ENCODE results near the gene SORCS2. TPM values are rescaled to one million over a fixed set of nuclear protein-coding genes. Genes with fewer than 3 reads are reported as not detected.

The SORCS2 gene
- total RNA-seq, 5 donors from 2014 or later (not counting 1 experiment from before 2014, with no cell fraction given) = 0.22 TPM; not detected in 4

GRCh38 chr4:7485096-7485495 lies 292.8 kb downstream of the SORCS2 start:
- Mint-ChIP-seq H3K27me3 (peaks cover 7 to 16% of the 10 kb centered on the region in 2 donors), H3K27ac (no peak overlapping the region), H3K4me1 (no peaks in the 10 kb centered on the region), H3K4me3 (no peak overlapping the region), H3K36me3 (no peaks in the 10 kb centered on the region), H3K9me3 (no peaks in the 10 kb centered on the region)
- ATAC-seq (replicated peaks in 1 of 4) (no peak), DNase-seq (no peak)
- ChIA-PET CTCF (no interaction called here), POLR2A (no interaction called here)
- H3K27ac ChIP-seq (ENCODE audit: low read length) = no peak overlapping the region
- WGBS (ENCODE audit: insufficient coverage) = 63% methylated on average over 5 of the region's 7 CpGs
- peaks cover 0 to 26% of the 10 kb centered on the region in 2 experiments for H3K27me3 ChIP-seq (replicated peaks in 1 of 2; ENCODE audit: control insufficient read depth in 2 of 2, extremely low read depth in 1 of 2, insufficient read depth in 2 of 2, low read length in 1 of 2)
- H3K36me3 ChIP-seq (ENCODE audit: control insufficient read depth in 2 of 2, extremely low read depth in 1 of 2, insufficient read depth in 1 of 2, low read length in 1 of 2) = no peaks in the 10 kb centered on the region
- no peak overlapping the region for H3K4me3 ChIP-seq (ENCODE audit: control insufficient read depth in 1 of 2, extremely low read depth in 1 of 2, low read length in 1 of 2)
- H3K9me3 ChIP-seq = no peaks in the 10 kb centered on the region
- H3K4me1 ChIP-seq (ENCODE audit: control insufficient read depth in 1 of 2, extremely low read depth in 1 of 2, insufficient read depth in 2 of 2, low read length in 2 of 2) = no peaks in the 10 kb centered on the region

GRCh38 chr4:7486101-7486500 lies 293.8 kb downstream of the SORCS2 start:
- no peaks in the 10 kb centered on the region for H3K4me1 ChIP-seq (ENCODE audit: control insufficient read depth in 1 of 2, extremely low read depth in 1 of 2, insufficient read depth in 2 of 2, low read length in 2 of 2)
- H3K36me3 ChIP-seq (ENCODE audit: control insufficient read depth in 2 of 2, extremely low read depth in 1 of 2, insufficient read depth in 1 of 2, low read length in 1 of 2) = no peaks in the 10 kb centered on the region
- CTCF ChIA-PET = no interaction called here
- no peaks in the 10 kb centered on the region for H3K9me3 Mint-ChIP-seq
- H3K27ac Mint-ChIP-seq = no peak overlapping the region
- H3K27me3 Mint-ChIP-seq = peaks cover 11 to 20% of the 10 kb centered on the region in 2 donors
- ATAC-seq (replicated peaks in 1 of 4) (no peak), DNase-seq (no peak)
- H3K4me1 Mint-ChIP-seq = no peaks in the 10 kb centered on the region
- no peak overlapping the region for H3K27ac ChIP-seq (ENCODE audit: low read length)
- H3K36me3 Mint-ChIP-seq = no peaks in the 10 kb centered on the region
- H3K4me3 Mint-ChIP-seq = no peak overlapping the region
- WGBS (ENCODE audit: insufficient coverage) = 89% methylated on average over 11 of the region's 11 CpGs
- H3K27me3 ChIP-seq (replicated peaks in 1 of 2; ENCODE audit: control insufficient read depth in 2 of 2, extremely low read depth in 1 of 2, insufficient read depth in 2 of 2, low read length in 1 of 2) = peaks cover 0 to 34% of the 10 kb centered on the region in 2 experiments
- POLR2A ChIA-PET = no interaction called here
- no peak overlapping the region for H3K4me3 ChIP-seq (ENCODE audit: control insufficient read depth in 1 of 2, extremely low read depth in 1 of 2, low read length in 1 of 2)
- no peaks in the 10 kb centered on the region for H3K9me3 ChIP-seq

GRCh38 chr4:7487502-7487901 lies 295.2 kb downstream of the SORCS2 start:
- Mint-ChIP-seq H3K36me3 (no peaks in the 10 kb centered on the region), H3K9me3 (no peaks in the 10 kb centered on the region), H3K27ac (no peak overlapping the region), H3K4me3 (no peak overlapping the region), H3K4me1 (no peaks in the 10 kb centered on the region), H3K27me3 (peaks cover 14 to 22% of the 10 kb centered on the region in 2 donors)
- DNase-seq (no peak), ATAC-seq (replicated peaks in 1 of 4) (no peak)
- Histone ChIP-seq H3K9me3 (no peaks in the 10 kb centered on the region), H3K27ac (ENCODE audit: low read length) (no peak overlapping the region), H3K4me3 (ENCODE audit: control insufficient read depth in 1 of 2, extremely low read depth in 1 of 2, low read length in 1 of 2) (no peak overlapping the region), H3K27me3 (replicated peaks in 1 of 2; ENCODE audit: control insufficient read depth in 2 of 2, extremely low read depth in 1 of 2, insufficient read depth in 2 of 2, low read length in 1 of 2) (peaks cover 0 to 40% of the 10 kb centered on the region in 2 experiments), H3K4me1 (ENCODE audit: control insufficient read depth in 1 of 2, extremely low read depth in 1 of 2, insufficient read depth in 2 of 2, low read length in 2 of 2) (no peaks in the 10 kb centered on the region), H3K36me3 (ENCODE audit: control insufficient read depth in 2 of 2, extremely low read depth in 1 of 2, insufficient read depth in 1 of 2, low read length in 1 of 2) (no peaks in the 10 kb centered on the region)
- WGBS (ENCODE audit: insufficient coverage) = 55% methylated on average over 8 of the region's 10 CpGs
- CTCF ChIA-PET = no interaction called here
- POLR2A ChIA-PET = no interaction called here

- H3K27me3 ChIP-seq (replicated peaks in 1 of 2; ENCODE audit: control insufficient read depth in 2 of 2, extremely low read depth in 1 of 2, insufficient read depth in 2 of 2, low read length in 1 of 2) = peaks cover 0 to 40% of the 10 kb centered on the region in 2 experiments
- ATAC-seq (replicated peaks in 1 of 4) (no peak), DNase-seq (no peak)
- no peaks in the 10 kb centered on the region for H3K9me3 ChIP-seq
- Mint-ChIP-seq H3K27me3 (peaks cover 14 to 22% of the 10 kb centered on the region in 2 donors), H3K9me3 (no peaks in the 10 kb centered on the region), H3K27ac (no peak overlapping the region), H3K4me3 (no peak overlapping the region), H3K4me1 (no peaks in the 10 kb centered on the region), H3K36me3 (no peaks in the 10 kb centered on the region)
- H3K4me3 ChIP-seq (ENCODE audit: control insufficient read depth in 1 of 2, extremely low read depth in 1 of 2, low read length in 1 of 2) = no peak overlapping the region
- no peaks in the 10 kb centered on the region for H3K36me3 ChIP-seq (ENCODE audit: control insufficient read depth in 2 of 2, extremely low read depth in 1 of 2, insufficient read depth in 1 of 2, low read length in 1 of 2)
- H3K27ac ChIP-seq (ENCODE audit: low read length) = no peak overlapping the region
- no peaks in the 10 kb centered on the region for H3K4me1 ChIP-seq (ENCODE audit: control insufficient read depth in 1 of 2, extremely low read depth in 1 of 2, insufficient read depth in 2 of 2, low read length in 2 of 2)
- ChIA-PET POLR2A (no interaction called here), CTCF (no interaction called here)
- 82% methylated on average over 10 of the region's 15 CpGs for WGBS (ENCODE audit: insufficient coverage)
These were observed 295.8 kb downstream of the SORCS2 start for GRCh38 chr4:7487998-7488671.

GRCh38 chr4:7491915-7492314 lies 299.6 kb downstream of the SORCS2 start:
- Mint-ChIP-seq H3K9me3 (no peaks in the 10 kb centered on the region), H3K4me3 (no peak overlapping the region), H3K4me1 (no peaks in the 10 kb centered on the region), H3K27me3 (peaks cover 14 to 22% of the 10 kb centered on the region in 2 donors), H3K36me3 (no peaks in the 10 kb centered on the region), H3K27ac (no peak overlapping the region)
- no peaks in the 10 kb centered on the region for H3K9me3 ChIP-seq
- ChIA-PET CTCF (no interaction called here), POLR2A (no interaction called here)
- no peaks in the 10 kb centered on the region for H3K36me3 ChIP-seq (ENCODE audit: control insufficient read depth in 2 of 2, extremely low read depth in 1 of 2, insufficient read depth in 1 of 2, low read length in 1 of 2)
- peaks cover 0 to 27% of the 10 kb centered on the region in 2 experiments for H3K27me3 ChIP-seq (replicated peaks in 1 of 2; ENCODE audit: control insufficient read depth in 2 of 2, extremely low read depth in 1 of 2, insufficient read depth in 2 of 2, low read length in 1 of 2)
- no peak overlapping the region for H3K4me3 ChIP-seq (ENCODE audit: control insufficient read depth in 1 of 2, extremely low read depth in 1 of 2, low read length in 1 of 2)
- no peaks in the 10 kb centered on the region for H3K4me1 ChIP-seq (ENCODE audit: control insufficient read depth in 1 of 2, extremely low read depth in 1 of 2, insufficient read depth in 2 of 2, low read length in 2 of 2)
- WGBS (ENCODE audit: insufficient coverage) = 88% methylated on average over 6 of the region's 6 CpGs
- H3K27ac ChIP-seq (ENCODE audit: low read length) = no peak overlapping the region
- no peak for ATAC-seq (replicated peaks in 1 of 4)
- DNase-seq = no peak

- Histone ChIP-seq H3K4me1 (ENCODE audit: control insufficient read depth in 1 of 2, extremely low read depth in 1 of 2, insufficient read depth in 2 of 2, low read length in 2 of 2) (no peaks in the 10 kb centered on the region), H3K4me3 (ENCODE audit: control insufficient read depth in 1 of 2, extremely low read depth in 1 of 2, low read length in 1 of 2) (no peak overlapping the region), H3K27me3 (replicated peaks in 1 of 2; ENCODE audit: control insufficient read depth in 2 of 2, extremely low read depth in 1 of 2, insufficient read depth in 2 of 2, low read length in 1 of 2) (peaks cover 0 to 29% of the 10 kb centered on the region in 2 experiments), H3K36me3 (ENCODE audit: control insufficient read depth in 2 of 2, extremely low read depth in 1 of 2, insufficient read depth in 1 of 2, low read length in 1 of 2) (no peaks in the 10 kb centered on the region), H3K27ac (ENCODE audit: low read length) (no peak overlapping the region), H3K9me3 (no peaks in the 10 kb centered on the region)
- no peak for DNase-seq
- Mint-ChIP-seq H3K27me3 (peaks cover 5 to 22% of the 10 kb centered on the region in 2 donors), H3K9me3 (no peaks in the 10 kb centered on the region), H3K4me3 (no peak overlapping the region), H3K27ac (no peak overlapping the region), H3K4me1 (no peaks in the 10 kb centered on the region), H3K36me3 (no peaks in the 10 kb centered on the region)
- POLR2A ChIA-PET = no interaction called here
- 62% methylated on average over 13 of the region's 16 CpGs for WGBS (ENCODE audit: insufficient coverage)
- CTCF ChIA-PET = no interaction called here
- no peak for ATAC-seq (replicated peaks in 1 of 4)
These were observed 306.3 kb downstream of the SORCS2 start for GRCh38 chr4:7498446-7499200.
